Body of pancreas (tissue), 4 donors: ENCODE data around the gene TST.

Source experiments
- CTCF ChIP-seq, 7 experiments: fragments of 450-650 bp in 4 of 7; fragments of 200-600 bp in 3 of 7; sonication (generic) in 3 of 7; IDR thresholded peaks; one replicate each; pipeline ENCODE4 v1.5.1; 2016 to 2019; ENCODE audit warnings: antibody characterized with exemption in 7 of 7
- POLR2A ChIP-seq, 3 donors: fragments of 450-650 bp; IDR thresholded peaks; one replicate each; pipeline ENCODE4 v1.6.1; 2016; ENCODE audit warnings: antibody characterized with exemption in 3 of 3, mild to moderate bottlenecking in 2 of 3

- TF ChIP-seq CTCF (IDR thresholded peaks at IDR 0.05) (no peak), POLR2A (IDR thresholded peaks at IDR 0.05) (no peak)
Measured at GRCh38 chr22:37048133-37048532, 28.9 kb upstream of the TST start.
